Panc1 (cell line): Measurements from ENCODE around the gene SLFN12. TPM values are rescaled to one million over a fixed set of nuclear protein-coding genes. Genes with fewer than 3 reads are reported as not detected.

Experiments used
- ATAC-seq: fragments of 200-7000 bp; cut with Tn5 transposase; 2 replicates; pipeline ENCODE4 v1.9.1; 2020; ENCODE audit warnings: mild to moderate bottlenecking, moderate library complexity
- Bru-seq: library from RNA; stranded (reverse); fragments of 400-500 nt; gene quantifications from one replicate; lab custom pipeline; 2021; lab: Mats Ljungman, UMichigan
- BruChase-seq, 2 experiments: library from RNA; stranded (reverse); fragments of 400-500 nt; gene quantifications; one replicate each; lab custom pipeline; 2021; lab: Mats Ljungman, UMichigan
- BruUV-seq: library from RNA; stranded (reverse); fragments of 400-500 nt; replicated peaks from 2 replicates; lab custom pipeline; 2021; lab: Mats Ljungman, UMichigan
- CTCF ChIA-PET: fragments of 300-600 bp; sonication (Branson Sonifier 250); formaldehyde crosslinking; loops from one replicate; lab custom pipeline; 2022; ENCODE audit warnings: antibody characterized with exemption; lab: Charles Lee
- POLR2A ChIA-PET: fragments of 300-600 bp; sonication (Branson Sonifier 250); formaldehyde crosslinking; loops from one replicate; lab custom pipeline; 2022; ENCODE audit warnings: antibody characterized with exemption; lab: Charles Lee
- DNase-seq: peaks from one replicate; pipeline ENCODE4 v3.0.0-alpha.2; 2010; ENCODE audit warnings: low read depth, low spot score
- H3K27ac ChIP-seq: 2 replicates; pipeline ENCODE4 v1.5.1; 2011; ENCODE audit warnings: mild to moderate bottlenecking, low read length, inconsistent platforms
- H3K27me3 ChIP-seq: fragments of 200-500 bp; sonication (Bioruptor generic); 2 replicates; pipeline ENCODE4 v1.6.0; 2014; ENCODE audit warnings: low read length, inconsistent platforms; ENCODE audit not compliant: control insufficient read depth, insufficient read depth
- H3K36me3 ChIP-seq: fragments of 200-500 bp; sonication (Bioruptor generic); 2 replicates; pipeline ENCODE4 v1.5.1; 2014; ENCODE audit warnings: inconsistent platforms, mild to moderate bottlenecking, low read length, moderate library complexity; ENCODE audit not compliant: control insufficient read depth, insufficient read depth
- H3K4me1 ChIP-seq: 2 replicates; pipeline ENCODE4 v1.5.1; 2011; ENCODE audit warnings: inconsistent platforms, mild to moderate bottlenecking, low read length, moderate library complexity; ENCODE audit not compliant: control insufficient read depth, insufficient read depth
- H3K4me3 ChIP-seq, 2 experiments: 2 replicates each; pipeline ENCODE4 v1.5.1; 2011 to 2012; ENCODE audit warnings: low read depth in 2 of 2, low read length in 2 of 2, mild to moderate bottlenecking in 2 of 2, inconsistent platforms in 1 of 2, moderate library complexity in 1 of 2
- H3K9me3 ChIP-seq: fragments of 200-500 bp; sonication (Bioruptor generic); 2 replicates; pipeline ENCODE4 v1.5.1; 2014; ENCODE audit warnings: low read depth, mild to moderate bottlenecking, inconsistent platforms, low read length, moderate library complexity; ENCODE audit not compliant: control insufficient read depth, insufficient read depth
- CTCF ChIP-seq: fragments of 450-650 bp; IDR thresholded peaks from 2 replicates; pipeline ENCODE4 v1.5.1; 2017; ENCODE audit warnings: mild to moderate bottlenecking
- POLR2AphosphoS5 ChIP-seq: IDR thresholded peaks from 2 replicates; pipeline ENCODE4 v1.6.1; 2012; ENCODE audit warnings: mild to moderate bottlenecking, low read depth, low read length, moderate library complexity
- REST ChIP-seq, 2 experiments: IDR thresholded peaks; 2 replicates each; pipeline ENCODE4 v1.6.1; 2011 to 2012; ENCODE audit warnings: low read depth in 2 of 2, control low read depth in 1 of 2, low read length in 1 of 2, mild to moderate bottlenecking in 1 of 2, moderate library complexity in 1 of 2; ENCODE audit not compliant: insufficient read depth in 1 of 2
- SIN3A ChIP-seq: IDR thresholded peaks from 2 replicates; pipeline ENCODE4 v1.6.1; 2012; ENCODE audit warnings: low read depth, mild to moderate bottlenecking, low read length, moderate library complexity, borderline replicate concordance; ENCODE audit not compliant: insufficient read depth
- TCF7L2 ChIP-seq: IDR thresholded peaks from 2 replicates; pipeline ENCODE4 v1.6.1; 2011; ENCODE audit warnings: mild to moderate bottlenecking, low read depth, low read length, inconsistent platforms
- in situ Hi-C: cut with HindIII; loops from 2 replicates; pipeline ENCODE4 v1.10.0; 2016; ENCODE audit warnings: low sequenced_read_pairs, low pct_unique_long_range_greater_than_20kb
- intact Hi-C: fragments of 100-400 bp; cut with micrococcal nuclease; formaldehyde crosslinking; loops from one replicate; pipeline ENCODE4 v1.10.0; 2022; ENCODE audit not compliant: unreplicated experiment
- long read RNA-seq: library from polyadenylated mRNA; unstranded; transcript quantifications from one replicate; pipeline ENCODE4 v2.0.0, GENCODE V29; 2021; ENCODE audit not compliant: unreplicated experiment
- polyA plus RNA-seq: library from polyadenylated mRNA; unstranded; fragments of >200 nt; gene quantifications from one replicate; pipeline ENCODE4 v1.2.1, GENCODE V29; 2012; ENCODE audit warnings: missing spikeins; ENCODE audit not compliant: insufficient read length
- total RNA-seq: library from RNA; stranded (reverse); gene quantifications from one replicate; pipeline ENCODE4 v1.2.1, GENCODE V29; 2021; ENCODE audit not compliant: unreplicated experiment

The SLFN12 gene
- total RNA-seq (35.2 TPM), Bru-seq, nascent RNA (percentile 88 among the genes with signal in this experiment), BruChase-seq, experiment 1, labeled RNA remaining after a 2-hour chase (percentile 90 among the genes with signal in this experiment), BruChase-seq, experiment 2, labeled RNA remaining after a 6-hour chase (percentile 80 among the genes with signal in this experiment)
- 10.7 TPM for polyA plus RNA-seq
- long read RNA-seq, transcript SLFN12-201 (4 exons, 2,383 nt): major isoform, 6 of 26 reads
- long read RNA-seq, partial matches to known transcripts: 7 of 26 reads
- long read RNA-seq, other reads (novel, unspliced or antisense): 8 of 26 reads

GRCh38 chr17:35432176-35433074 is at the start of gene SLFN12:
TSS of gene SLFN12 (minus strand) at chr17:35432500. CDS start at chr17:35423028, 9,472 bp downstream.
- Histone ChIP-seq H3K9me3 (no peaks in the 10 kb centered on the region), H3K36me3 (no peaks in the 10 kb centered on the region), H3K4me1 (peaks cover 40% of the 10 kb centered on the region), H3K27ac (peak within 1 kb of the TSS; percentile 98), H3K27me3 (no peaks in the 10 kb centered on the region), H3K4me3 (peak within 1 kb of the TSS; percentile 80 to 88)
- ATAC-seq (peak; percentile 88), DNase-seq (peak; percentile 71)
- POLR2A ChIA-PET: interaction anchor here (0.6 kb wide), 1 partner anchor 137 kb away, joined by 5 read pairs; no protein-coding TSS in a partner anchor
- in situ Hi-C loops (no loop called here), intact Hi-C loops (loop anchor here (10.0 kb wide), 1 partner anchor 102 kb away; the partner anchor contains the start of gene SLFN12L)
- CTCF ChIA-PET: no interaction called here
- TF ChIP-seq TCF7L2 (no peak), SIN3A (0 out of 2 replicates have a peak, but pooled peaks have one; percentile 48), REST (IDR thresholded peaks at IDR 0.05; ENCODE audit: insufficient read depth in 1 of 2, low read depth in 2 of 2, low read length in 1 of 2) (no peak), POLR2AphosphoS5 (peak; percentile 92)
- no TSS peak for BruUV-seq

- no peaks in the 10 kb centered on the region for H3K36me3 ChIP-seq
- peaks cover 25% of the 10 kb centered on the region for H3K27me3 ChIP-seq
- H3K9me3 ChIP-seq: no peaks in the 10 kb centered on the region
- CTCF ChIA-PET: no interaction called here
- intact Hi-C loops (no loop called here), in situ Hi-C loops (no loop called here)
- no peak for TF ChIP-seq CTCF
- TF ChIP-seq SIN3A: no peak
- no peak for TF ChIP-seq TCF7L2
- TF ChIP-seq POLR2AphosphoS5: no peak
- TF ChIP-seq REST (IDR thresholded peaks at IDR 0.05; ENCODE audit: insufficient read depth in 1 of 2, low read depth in 2 of 2, low read length in 1 of 2): no peak
- no peak overlapping the region for H3K4me3 ChIP-seq
- POLR2A ChIA-PET: no interaction called here
- DNase-seq (no peak), ATAC-seq (no peak)
- no peak overlapping the region for H3K27ac ChIP-seq
- H3K4me1 ChIP-seq: no peaks in the 10 kb centered on the region
- BruUV-seq: no TSS peak
Measured at GRCh38 chr17:35479271-35479670, 47.0 kb upstream of the SLFN12 start.
